GM21717 (cell line): ENCODE results near the gene ZMPSTE24.

Source experiments
- ATAC-seq: cut with Tn5 transposase; IDR thresholded peaks from one replicate; pipeline ENCODE4 v1.9.1; 2021; ENCODE audit warnings: mild to moderate bottlenecking, moderate library complexity; ENCODE audit not compliant: unreplicated experiment

The ZMPSTE24 gene

DNA sequence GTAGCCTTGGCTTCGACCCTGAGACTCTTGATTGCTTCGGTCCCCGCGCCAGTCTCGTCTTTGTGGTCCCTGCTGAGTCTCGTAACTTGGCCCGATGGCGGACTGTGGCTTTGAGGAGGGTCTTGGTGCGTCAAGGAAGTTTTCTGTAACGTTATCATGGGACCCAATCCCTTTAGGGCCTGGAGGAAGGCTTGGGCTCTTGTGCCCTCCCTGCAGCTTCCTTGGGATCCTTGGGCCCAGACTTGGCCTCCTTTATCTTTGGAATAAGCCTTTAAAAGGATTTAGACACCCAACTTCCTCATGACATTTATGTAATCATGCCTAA, 371 bp downstream of the ZMPSTE24 start:
- peak; percentile 13 for ATAC-seq

GRCh38 chr1:40264354-40264781, 6.3 kb downstream of the ZMPSTE24 start:
- no peak for ATAC-seq

- ATAC-seq, result no peak
Observed at GRCh38 chr1:40265298-40265697, 7.3 kb downstream of the ZMPSTE24 start.

DNA sequence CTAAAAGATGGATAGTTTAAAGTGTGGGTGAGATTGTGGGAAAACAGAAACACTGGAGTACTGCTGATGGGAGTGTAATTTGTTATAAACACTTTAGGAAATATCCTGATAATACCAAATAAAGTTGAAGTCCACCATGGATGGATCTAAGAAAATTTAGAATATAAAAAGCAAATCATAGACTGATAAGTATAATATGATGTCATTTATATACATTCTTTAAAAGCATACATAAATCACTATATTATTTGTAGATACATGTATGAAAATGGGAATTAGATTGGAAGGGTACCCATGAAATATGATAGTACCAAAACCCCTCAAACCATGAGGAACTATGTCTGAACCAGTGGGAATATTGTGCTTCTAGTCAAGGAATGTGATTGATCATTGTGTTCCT, 7.9 kb downstream of the ZMPSTE24 start:
- no peak for ATAC-seq

- ATAC-seq, result no peak
Observed at GRCh38 chr1:40266786-40267535, 8.9 kb downstream of the ZMPSTE24 start.

DNA sequence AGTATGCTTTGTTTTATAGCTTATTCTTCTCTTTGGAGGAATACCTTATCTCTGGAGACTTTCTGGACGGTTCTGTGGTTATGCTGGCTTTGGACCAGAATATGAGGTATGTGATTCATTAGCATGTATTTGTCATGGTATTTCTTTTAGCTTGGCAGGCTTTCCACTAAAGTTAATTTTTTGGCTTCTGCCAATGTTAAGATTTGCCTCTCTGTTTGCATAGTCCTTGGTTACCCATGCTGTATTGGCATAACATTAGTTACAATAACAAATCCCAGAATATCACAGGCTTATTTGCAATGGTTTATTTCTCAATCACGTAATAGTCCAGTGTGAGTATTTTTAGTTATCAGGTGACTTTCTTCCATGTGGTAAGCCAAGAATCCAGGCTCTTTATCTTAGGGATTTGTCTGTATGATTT, 9.7 kb downstream of the ZMPSTE24 start:
- no peak for ATAC-seq

- no peak for ATAC-seq
Observed at GRCh38 chr1:40268211-40268610, 10.2 kb downstream of the ZMPSTE24 start.

- no peak for ATAC-seq
Observed at GRCh38 chr1:40270152-40270834, 12.3 kb downstream of the ZMPSTE24 start.

- no peak for ATAC-seq
Observed at GRCh38 chr1:40272653-40273213, 14.7 kb downstream of the ZMPSTE24 start.

DNA sequence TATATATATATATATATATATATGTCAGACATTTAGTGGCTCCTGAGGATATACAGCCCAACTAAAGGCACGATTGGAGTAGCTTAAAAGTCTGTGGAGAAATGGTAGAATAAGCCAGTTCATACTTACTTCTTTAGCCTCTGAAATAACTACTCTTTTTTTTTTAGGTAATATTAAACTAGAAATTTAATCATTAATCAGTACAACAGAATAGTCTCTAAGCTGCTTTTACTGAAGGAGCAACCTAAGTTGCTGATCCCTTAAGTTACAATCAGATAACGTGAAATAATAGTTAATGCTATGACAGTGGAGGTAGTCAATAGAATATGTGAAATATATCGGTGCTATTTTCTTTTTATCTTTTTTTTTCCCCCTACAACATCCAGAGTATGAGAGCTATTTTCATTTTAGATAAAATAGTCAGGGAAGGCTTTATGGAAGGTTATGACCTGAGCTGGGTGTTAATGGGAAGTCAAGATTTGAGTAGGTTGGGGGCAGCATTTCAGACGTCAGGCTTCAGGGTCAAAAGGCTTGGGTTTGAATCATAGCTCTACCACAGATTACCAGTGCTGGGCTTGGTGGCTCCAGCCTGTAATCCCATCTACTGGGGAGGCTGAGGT, 15.6 kb downstream of the ZMPSTE24 start:
- ATAC-seq, result no peak

- ATAC-seq, result no peak
Observed at GRCh38 chr1:40274331-40274730, 16.3 kb downstream of the ZMPSTE24 start.

- ATAC-seq, result no peak
Observed at GRCh38 chr1:40276122-40276521, 18.1 kb downstream of the ZMPSTE24 start.

GRCh38 chr1:40281853-40282252, 23.8 kb downstream of the ZMPSTE24 start:
- ATAC-seq, result no peak

- no peak for ATAC-seq
Observed at GRCh38 chr1:40291293-40291692, 33.3 kb downstream of the ZMPSTE24 start.

GRCh38 chr1:40299366-40300248, 41.6 kb downstream of the ZMPSTE24 start:
- ATAC-seq, result no peak

- no peak for ATAC-seq
Observed at GRCh38 chr1:40300249-40300567, 42.2 kb downstream of the ZMPSTE24 start.

DNA sequence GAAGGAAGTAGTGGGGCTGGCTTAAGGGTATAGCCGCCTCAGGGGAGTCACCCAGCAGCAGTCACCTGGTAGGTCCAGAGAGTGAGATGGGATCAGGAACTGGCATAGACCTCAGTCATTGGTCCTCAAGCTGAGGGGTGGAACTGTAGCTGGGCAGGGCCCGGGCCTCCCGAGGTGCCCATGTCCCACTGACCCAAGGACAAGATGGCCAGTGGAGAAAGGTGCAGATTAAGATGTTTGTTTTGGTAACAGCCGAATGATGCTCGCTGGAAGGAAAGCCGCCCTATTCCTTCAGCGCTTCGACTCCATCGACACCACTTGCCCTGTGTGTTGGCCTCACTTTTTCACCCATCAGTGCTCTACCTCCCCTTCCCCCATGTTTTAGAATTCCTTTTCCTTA, 42.6 kb downstream of the ZMPSTE24 start:
- no peak for ATAC-seq

DNA sequence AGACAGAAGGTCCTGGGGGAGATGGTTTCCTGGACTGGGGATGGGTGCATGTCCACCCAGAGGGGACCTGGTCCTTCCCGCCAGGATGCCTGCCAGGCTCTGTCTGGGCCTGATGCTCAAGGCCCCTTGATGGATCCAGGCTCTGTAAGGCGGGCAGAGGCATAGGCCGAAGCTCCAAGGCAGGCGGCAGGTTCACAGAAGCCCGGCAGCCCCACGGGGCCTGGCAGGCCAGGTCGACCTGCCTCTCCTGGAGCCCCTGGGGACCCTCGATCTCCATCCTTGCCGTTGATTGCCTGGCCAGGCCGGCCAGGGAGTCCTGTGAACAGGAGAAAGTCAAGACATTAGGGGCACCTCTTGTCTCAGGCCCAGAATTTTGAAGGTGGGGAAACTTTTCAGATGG, 43.0 kb downstream of the ZMPSTE24 start:
- ATAC-seq, result no peak

DNA sequence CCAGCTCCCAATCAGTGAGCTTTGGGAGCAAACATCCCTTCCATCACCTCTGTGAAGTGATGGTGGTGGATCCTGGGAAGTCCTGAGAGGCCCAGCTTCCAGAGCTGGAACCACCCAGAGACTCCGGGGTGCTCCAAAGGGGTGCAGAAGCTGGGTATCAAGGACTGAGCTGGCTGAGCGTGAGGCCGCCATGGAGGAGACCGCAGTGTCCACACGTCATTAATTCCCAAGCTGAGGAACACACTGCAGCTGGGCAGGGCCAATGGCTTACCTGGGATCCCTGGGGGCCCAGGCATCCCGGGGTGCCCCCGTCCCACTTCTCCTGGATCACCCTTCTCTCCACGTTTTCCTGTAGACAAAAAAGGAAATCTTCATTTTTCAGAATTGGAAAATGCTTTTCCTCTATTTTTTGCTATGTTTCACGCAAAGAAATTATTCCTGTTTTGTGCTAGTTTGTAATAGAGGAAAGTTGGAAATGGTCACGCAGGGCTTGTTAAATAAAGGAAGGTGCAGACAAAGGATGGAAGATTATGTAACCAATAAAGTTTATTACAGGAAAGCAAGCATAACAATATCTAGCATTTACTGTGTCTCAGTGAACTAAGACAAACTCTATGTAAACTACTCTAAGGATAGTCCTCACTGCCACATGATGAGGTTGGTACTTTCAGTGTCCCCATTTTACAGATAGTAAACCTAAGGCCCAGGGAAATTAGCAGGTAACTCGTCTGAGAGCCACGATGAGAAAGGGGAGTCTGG, 43.7 kb downstream of the ZMPSTE24 start:
- ATAC-seq, result no peak

DNA sequence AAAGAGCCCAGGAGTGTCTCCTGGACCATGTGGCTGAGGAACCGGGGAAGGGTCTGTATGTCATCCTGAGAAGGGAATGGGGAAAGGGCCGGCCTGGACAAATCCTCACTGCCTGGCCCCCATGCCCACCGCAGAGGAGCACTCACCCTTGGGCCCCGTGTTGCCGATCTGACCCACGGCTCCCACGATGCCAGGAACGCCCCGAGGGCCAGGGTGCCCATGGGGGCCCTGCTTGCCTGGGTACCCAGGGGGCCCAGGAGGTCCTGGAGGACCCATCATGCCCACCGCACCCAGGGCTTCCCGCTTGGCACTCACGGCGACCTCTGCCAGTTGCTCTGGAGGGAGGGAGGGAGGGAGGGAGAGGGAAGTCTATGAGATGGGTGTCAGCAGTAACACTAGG, 44.4 kb downstream of the ZMPSTE24 start:
- ATAC-seq, result no peak
